HG03066 (cell line): ENCODE data around the gene CISH.
A peak's percentile ranks its signal among the peaks of the same experiment; 100 is the strongest.

Experiments
- ATAC-seq: cut with Tn5 transposase; IDR thresholded peaks from one replicate; pipeline ENCODE4 v1.9.1; 2021; ENCODE audit warnings: low read depth; ENCODE audit not compliant: unreplicated experiment

Gene CISH

DNA sequence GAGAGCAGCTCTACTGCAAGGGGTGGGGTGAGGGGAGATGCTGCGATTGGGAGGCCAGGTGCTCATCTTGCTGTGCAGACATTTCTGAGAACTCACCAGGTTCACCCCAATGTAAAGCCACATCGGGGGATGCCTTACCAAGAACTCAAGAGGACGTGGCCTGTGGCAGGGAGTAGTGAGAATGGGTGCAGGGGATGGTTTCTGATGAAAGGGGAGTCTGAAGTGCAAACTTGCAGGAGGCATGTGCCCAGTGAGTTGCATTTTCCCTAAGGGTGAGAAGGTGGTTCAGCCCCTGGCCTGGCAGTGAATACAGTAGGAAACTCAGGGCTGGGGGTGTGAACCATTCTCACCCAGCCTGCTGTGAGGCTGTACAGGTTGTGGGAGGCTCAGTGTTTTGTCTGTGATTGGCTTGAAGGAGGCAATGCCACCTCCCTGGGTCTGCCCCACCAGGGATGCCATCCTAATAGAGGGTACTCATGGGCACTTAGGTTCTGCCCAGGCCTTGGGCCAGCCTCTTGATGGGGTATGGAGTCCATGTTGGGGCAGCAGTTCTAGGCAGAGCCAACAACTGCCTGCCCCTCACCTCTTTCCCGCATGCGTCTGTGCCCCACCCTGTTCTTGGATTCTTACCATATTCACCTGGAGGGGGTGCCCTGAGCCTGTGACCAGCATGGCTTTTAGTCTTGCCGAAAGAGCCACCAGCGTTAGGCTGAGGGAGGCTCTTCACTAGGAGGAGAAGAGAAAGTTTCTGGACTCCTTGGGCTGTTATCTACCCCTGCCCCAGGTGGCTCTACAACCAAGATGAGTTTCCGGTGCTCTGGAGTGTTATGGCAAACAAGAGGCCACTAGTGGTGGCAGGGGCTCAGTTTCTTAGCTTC, 37.8 kb downstream of the CISH start:
- ATAC-seq, result no peak

DNA sequence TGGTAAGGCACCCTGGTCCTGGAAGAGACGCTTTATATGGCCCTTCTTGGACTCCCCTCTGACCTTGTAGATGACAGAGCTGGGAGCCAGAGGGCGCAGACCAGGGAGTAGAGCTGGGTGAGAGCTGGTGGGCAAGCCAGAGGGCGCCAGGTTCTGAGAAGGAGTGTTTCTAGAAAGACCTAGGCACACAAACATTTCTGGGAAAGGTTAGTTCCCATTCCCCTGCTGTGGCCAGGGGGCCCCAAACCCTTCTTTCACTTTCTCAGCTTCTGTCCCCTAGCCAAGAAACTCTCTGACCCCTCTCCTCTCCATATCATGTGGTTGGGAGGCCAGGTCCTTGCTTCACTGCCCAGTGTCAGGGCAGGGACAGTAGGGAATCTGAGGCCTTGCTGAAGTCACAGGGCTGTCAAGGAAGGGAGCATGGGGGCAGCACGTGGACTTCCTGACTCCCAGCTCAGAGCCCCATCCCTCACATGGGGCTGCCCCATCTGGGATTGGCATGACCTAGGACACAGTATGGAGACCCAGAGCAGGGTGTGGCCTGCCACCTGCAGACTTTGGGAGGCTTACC, 38.7 kb downstream of the CISH start:
- ATAC-seq, result no peak

DNA sequence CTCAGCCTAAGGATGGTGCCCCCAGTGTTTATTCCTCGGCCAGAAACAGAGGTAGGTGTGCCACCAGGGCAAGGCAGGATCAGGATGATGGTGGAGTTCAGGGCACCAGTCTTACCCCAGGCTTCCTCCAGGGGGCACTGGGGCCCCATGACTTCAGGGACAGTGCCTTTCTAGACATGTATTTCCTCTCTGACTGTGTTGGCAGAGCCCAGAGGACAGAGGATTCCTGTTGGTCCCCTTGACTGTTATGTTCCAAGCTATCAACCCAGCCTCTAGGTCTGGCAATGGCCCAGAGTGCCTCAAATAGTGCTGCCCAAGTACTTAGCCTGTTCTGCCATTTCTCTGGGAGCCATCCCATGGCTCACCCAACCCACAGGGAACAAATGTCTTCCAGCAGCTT, 39.4 kb downstream of the CISH start:
- no peak for ATAC-seq

DNA sequence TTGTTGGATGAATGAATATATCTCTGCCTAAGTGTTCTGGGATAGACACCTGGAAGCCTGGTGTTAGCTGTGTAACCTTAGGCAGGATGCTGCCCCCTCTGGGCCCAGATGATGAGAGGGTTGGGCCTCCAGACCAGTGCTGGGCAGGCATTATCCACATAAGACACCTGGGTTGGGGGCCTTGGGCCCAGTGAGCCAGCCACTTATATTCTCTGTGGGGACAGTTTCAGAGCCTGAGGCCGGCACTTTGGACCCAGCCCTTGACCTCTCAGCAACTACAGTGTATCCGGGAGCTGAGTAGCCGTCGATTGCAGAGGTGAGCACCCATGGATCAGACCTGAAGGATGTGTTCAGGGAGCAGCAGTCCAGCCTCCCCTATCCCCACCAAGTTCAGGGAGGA, 40.1 kb downstream of the CISH start:
- ATAC-seq, result no peak

GRCh38 chr3:50570508-50571279, 40.9 kb downstream of the CISH start:
- no peak for ATAC-seq

- ATAC-seq, result peak; percentile 64
Observed at GRCh38 chr3:50568947-50569749, 42.4 kb downstream of the CISH start, which contains the start of gene HEMK1. Gene HEMK1, plus strand, starts transcription at chr3:50569522. Its CDS starts 1,583 bp downstream, at chr3:50571105.

DNA sequence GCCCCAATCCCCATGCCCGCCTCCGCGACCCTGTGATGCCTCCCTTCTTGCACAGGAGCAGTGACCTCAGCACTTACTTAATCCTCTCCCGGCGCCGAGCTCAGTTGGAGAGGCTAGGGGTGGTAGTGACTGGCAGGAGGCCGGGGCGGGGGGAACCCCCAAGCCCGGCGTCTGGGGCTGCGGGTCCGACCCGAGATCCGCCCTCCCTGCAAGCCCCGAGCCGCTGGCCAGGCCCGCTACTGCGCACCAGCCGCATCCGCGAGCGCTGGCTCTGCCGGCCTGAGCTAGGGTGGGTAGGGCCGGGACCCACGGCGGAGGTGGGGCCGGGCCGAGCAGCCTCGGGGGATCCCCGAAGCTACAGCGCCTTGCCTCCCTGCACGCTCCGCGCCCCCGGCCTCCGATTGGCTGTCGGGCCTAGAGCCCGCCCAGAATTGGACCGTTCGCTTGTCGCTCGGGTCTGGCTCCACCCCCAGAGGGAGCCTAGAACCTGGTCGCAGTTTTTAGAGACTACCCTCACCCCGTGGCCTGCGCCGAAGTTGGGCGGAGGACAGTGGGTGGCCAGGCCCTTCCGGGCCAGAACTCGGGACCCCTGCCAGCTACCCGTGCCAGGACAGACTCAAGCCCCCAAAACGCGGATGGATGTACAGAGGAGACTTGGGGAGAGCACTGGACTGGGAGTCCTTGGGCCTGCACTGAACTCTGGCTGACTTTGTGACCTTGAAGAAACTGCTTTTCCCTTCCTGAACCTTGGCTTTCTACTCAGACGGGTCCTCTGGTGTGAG, 44.0 kb downstream of the CISH start, which contains the start of gene C3orf18:
Gene C3orf18 (minus strand): TSS at position 362 of the 782 bp plus-strand sequence. CDS start 2,048 bp downstream, outside the sequence.
- ATAC-seq, result peak; percentile 62

DNA sequence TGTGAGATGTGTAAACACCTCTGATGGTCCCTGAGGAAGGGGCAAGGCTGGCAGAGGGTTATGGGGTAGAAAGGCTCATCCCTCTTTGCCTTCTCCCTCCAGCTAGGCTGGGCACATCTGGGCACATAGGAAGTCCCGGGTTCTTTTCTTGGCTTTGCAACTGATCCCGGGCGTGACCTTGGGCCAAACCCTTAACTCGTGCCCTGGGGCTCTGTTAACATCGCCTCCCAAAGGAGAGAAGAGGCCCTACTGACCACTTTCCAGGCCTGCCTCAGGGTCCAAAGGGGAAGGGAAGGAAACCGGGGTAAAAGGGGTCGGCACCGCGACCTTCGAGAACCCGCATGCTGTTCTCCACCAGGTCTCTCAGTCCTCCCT, 44.6 kb downstream of the CISH start:
- ATAC-seq, result no peak

DNA sequence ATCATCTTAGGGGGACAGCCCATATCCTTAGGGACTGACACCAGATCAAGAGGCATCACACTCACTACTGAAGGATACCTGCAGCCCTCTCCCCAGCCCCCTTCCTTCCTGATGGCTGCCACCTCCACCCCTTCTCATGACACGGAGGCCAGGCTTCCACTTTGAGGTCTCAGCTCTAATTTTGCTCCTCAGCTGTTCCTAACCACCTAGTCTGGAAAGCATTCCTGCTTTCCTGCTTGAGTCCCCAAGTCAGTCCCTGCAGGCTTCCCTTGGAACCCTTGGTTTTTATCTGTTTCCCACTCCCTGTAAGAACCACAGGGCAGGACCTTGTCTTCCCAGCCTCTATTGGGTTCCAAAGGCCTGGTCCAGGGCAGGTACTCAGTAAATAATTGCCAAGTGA, 47.3 kb downstream of the CISH start:
- no peak for ATAC-seq

GRCh38 chr3:50563867-50564266, 47.7 kb downstream of the CISH start:
- ATAC-seq, result no peak

DNA sequence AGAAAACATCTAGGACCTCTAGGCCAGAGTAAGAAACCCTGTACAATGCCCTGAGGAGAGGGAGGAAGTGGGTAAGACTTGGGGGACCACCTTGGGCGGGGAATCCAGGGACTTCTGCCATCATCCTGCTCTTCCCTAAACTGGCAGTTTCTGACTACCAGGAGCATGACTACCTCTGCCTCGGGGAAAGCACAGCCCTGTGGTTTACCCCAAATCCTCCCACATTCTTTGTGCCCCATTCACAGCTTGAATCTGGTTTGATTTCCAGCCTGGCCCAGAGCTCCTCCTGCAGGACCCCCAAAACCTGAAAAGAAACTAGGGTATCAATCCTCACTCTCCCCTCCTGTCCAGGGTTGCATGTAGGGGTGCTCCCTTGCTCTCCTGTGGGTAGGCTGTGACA, 48.7 kb downstream of the CISH start:
- ATAC-seq, result no peak

DNA sequence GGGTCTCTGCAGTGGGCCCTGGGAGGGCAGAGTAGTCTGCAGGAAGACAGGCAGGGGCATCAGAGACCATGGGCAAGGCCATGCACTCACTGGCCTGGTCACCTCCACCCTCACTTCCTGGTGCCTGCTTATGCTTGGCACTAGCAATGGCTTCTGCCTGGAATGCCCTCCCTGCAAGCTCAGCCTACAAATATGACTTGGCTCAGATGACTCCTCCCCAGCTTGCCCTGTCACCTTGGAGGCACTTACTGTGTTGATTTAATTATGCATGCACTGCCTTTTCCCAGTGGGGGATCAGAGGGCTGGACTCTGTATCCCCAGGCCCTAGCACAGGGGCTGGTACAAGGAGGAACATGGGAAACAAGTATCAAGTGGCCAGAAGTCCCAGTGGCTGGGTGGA, 51.9 kb downstream of the CISH start:
- no peak for ATAC-seq

GRCh38 chr3:50557915-50558314, 53.7 kb downstream of the CISH start:
- ATAC-seq, result no peak

DNA sequence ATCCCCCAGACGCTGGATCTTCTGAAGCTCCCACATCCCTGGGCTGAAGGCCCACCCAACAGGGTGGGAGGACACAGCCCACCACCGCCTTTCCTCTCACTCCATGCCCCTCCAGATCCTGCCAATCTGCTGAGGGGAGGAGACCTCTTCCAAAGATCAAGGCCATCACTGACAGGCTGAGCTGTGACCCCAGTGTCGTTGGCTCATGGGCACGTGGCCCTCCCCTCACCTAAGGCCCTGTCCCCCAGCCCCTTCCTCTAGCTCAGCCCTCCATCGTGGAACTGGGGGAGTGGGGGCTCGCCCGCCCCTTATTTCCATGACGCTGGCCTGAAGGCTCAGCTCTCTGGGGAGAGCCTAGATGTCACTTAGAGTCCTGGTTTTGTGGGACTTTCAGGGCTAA, 54.5 kb downstream of the CISH start:
- no peak for ATAC-seq
